NCI-H82 treated with DMSO at 0.1 percent for 48 hours (cell line): Measurements from ENCODE around the gene RNF182.
A peak's percentile ranks its signal among the peaks of the same experiment; 100 is the strongest.
"Not testable (repeated sequence)": the region's sequence is repeated elsewhere in the genome, so short reads cannot be mapped to it uniquely, and the experiment has no call there.

Source experiments
- DNase-seq: peaks from one replicate; lab custom pipeline; 2025; ENCODE audit not compliant: unreplicated experiment; lab: John Stamatoyannopoulos, UW

Gene RNF182

DNA sequence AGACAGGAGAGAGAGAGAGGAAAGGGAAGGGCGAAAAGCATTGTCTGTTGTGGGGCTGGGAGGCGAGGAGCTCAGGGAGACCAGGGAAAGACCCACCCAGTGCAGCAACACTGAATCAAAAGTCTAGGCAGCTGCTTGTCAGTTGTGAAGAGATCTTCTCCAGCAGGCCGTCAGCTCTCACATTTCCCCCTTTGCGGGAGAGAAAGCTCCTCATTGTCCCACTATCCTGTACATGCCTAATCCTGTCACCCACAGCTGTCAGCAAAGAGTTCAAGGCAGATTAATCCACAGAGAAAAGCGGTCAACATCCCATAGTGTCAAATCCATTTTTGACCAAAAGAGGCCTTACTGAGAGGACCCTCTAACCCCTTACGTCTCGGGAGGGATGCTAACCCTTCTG lies 27.3 kb downstream of the RNF182 start:
- peak; percentile 87 for DNase-seq

DNA sequence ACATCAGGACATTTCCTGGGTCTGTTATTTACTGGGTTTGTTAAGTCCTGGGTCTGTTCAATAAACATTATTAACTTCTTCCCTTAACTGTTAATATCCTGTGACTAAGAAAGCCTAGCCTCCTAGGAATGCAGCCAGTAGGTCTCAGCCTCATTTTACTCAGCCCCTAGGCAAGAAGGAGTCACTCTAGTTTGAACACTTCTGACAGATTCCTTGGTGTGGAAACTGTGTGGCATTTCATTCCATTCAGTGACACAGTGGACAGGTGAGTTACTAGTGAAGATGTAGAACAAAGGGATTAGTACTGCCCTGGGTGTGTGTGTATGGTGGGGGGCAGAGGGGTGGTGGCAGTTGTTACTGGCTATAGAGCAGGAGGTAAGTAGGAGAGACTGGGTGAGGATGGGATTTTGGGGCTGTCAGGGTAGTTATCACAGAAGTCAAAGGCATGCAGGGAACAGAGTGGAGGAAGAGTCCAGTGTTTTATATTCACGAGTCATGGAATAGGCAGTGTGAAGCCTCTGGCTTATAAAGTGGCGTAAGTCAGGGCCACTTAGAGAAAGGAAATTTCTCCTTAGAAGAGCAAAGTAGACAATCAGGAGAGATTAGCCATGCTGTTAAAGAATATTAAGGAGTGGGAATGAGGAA lies 28.4 kb downstream of the RNF182 start:
- no peak for DNase-seq

DNA sequence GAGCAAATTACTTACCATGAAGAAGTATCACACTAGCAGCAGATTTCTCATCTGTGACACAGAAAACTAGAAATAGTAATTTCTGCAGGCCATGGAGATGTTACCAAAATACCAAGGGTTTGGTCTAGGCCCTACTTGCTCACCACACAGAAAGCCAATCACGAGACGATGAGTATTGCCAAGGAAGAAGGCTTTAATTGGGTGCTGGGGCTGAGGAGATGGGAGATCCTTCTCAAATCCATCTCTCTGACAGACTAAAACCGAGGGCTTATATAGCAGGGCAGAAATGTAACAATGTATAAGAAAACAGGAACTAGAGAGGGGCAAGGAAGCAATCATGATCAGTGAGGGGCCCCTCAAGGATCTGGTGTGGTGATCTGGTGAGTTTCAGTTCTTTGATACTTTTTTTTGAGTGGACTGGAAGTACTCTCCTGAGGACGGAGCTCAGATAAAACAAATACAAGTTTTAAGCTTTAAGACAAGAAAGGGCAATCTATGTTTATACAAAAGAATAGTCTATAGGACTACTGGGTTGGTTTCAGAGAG lies 40.9 kb downstream of the RNF182 start:
- no peak for DNase-seq

DNA sequence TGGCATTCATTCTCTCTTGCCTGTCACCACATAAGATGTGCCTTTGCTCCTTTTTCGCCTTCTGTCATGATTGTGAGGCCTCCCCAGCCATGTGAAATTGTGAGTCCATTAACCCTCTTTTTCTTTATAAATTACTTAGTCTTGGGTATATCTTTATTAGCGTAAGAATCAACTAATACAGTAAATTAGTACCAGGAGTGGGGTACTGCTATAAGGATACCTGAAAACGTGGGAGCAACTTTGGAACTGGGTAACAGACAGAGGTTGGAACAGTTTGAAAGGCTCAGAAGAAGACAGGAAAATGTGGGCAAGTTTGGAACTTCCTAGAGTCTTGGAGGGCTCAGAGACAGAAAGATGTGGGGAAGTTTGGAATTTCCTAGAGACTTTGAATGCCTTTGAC lies 46.6 kb downstream of the RNF182 start:
- no peak for DNase-seq

DNA sequence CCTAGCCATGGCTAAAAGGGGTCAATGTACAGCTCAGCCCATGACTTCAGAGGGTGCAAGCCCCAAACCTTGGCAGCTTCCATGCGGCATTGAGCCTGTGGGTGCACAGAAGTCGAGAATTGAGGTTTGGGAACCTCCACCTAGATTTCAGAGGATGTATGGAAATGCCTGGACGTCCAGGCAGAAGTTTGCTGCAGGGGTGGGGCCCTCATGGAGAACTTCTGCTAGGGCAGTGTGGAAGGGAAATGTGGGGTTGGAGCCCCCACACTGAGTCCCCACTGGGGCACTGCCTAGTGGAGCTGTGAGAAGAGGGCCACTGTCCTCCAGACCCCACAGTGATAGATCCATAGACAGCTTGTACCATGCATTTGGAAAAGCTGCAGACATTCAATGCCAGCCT lies 47.9 kb downstream of the RNF182 start:
- not testable (repeated sequence) for DNase-seq

DNA sequence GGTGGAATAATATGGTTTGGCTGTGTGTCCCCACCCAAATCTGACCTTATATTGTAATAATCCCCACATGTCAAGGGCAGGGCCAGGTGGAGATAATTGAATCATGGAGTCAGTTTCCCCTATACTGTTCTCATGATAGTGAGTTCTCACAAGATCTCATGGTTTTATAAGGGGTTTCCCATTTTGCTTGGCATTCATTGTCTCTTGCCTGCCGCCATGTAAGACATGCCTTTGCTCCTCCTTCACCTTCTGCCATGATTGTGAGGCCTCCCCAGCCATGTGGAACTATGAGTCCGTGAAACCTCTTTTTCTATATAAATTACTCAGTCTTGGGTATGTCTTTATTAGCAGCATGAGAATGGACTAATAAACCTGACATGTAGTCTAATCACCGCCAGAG lies 48.7 kb downstream of the RNF182 start:
- DNase-seq = not testable (repeated sequence)

DNA sequence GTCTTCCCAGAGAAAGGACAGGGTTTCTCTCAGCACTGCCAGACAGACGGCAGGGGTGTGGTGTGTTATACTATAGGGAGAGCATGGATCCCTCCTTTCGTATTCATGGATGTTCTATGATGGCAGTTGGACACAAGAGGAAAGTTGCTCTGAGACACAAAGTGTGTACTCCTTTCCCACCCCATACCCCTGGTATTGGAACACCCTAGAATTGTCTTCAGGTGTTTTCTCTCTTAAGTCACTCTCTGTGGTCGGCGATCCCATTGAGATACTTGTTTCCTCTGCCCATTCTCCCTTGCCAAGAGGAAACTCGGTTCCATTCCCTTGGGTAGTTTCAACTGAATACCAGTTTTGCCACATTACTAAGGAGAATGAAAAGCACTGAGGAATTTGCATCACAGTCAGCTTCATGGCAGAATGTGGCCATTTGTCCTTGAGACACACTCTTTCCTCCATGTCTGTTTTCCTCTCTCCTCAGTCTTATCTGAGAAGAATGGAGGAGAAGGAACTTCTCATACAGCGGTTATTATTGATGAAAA lies 53.4 kb downstream of the RNF182 start:
- DNase-seq = no peak

DNA sequence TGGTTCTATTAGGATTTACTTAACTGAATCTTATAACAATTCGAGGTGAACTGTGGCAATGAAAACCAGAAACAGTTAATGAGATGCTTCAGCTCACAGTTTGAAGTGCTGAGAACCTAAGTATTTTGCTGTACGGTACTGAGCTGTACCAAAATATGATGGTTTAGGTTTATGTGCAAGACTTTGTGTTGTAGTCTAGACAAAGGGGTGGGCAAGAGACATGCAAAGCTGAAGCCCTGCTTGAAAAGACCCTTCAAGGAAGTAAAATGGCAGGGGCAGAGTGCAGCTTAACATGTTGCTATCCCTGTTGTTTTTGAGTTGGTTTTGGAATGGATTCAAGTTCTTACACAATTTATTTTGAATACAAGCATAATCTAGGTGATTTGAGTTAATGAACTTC lies 54.0 kb downstream of the RNF182 start:
- DNase-seq = no peak

DNA sequence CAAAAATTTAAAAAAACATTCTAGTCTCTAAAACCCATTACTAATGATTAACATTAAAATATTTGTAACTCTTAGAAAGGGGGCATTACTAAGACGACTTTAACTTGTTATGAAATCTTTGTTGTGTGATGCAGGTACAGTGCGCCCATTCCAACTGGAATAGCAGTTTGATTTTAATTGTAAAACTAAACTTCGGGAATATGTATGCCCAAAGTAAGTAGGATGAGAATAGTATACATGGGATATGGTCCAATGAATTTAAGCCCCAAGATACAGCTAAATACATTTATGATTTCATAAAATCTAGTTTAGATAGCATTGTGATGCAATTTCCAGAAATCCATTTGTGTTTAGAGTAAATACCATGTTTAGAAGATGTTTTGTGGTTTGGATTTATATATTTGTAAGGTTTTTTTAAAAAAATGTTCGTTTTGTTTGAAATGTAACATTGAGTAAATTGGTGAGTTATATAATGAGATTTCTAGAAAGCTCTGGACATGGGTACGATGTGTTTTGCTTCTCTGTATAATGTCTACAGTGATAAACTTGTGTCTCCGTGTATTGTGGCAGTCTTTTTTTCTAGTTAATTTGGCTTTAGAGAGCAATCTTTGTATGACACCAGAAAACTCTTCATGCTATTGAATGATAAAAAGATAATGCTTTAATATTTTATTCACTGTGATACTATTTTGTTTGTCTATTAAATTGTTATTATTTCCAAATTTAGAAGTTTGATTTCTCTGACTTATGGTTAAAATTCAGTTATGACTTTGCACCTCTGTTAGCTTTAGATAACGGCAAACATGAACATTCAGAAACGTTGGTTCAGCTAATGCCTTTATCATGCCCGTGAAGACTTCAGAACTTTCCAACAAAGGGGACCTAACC lies 54.8 kb downstream of the RNF182 start:
- DNase-seq = no peak

DNA sequence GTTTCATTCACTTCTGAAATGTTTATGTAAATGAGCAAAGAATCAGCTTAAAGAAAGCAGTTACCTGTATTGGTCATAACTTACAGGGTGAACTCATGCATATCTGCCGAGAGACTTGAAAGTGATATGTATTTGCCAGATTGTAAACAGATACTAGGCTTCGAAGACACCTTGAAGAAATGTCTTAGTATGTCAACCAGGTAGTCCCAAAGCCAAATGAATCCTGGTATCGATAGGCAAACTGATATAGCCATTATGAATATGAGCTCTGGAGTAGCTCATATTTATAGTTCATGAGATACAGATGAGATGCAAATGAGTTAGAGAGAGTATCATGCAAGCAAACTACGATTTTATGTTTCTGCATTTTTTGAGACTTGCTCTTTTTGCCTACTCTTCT lies 55.8 kb downstream of the RNF182 start:
- no peak for DNase-seq

DNA sequence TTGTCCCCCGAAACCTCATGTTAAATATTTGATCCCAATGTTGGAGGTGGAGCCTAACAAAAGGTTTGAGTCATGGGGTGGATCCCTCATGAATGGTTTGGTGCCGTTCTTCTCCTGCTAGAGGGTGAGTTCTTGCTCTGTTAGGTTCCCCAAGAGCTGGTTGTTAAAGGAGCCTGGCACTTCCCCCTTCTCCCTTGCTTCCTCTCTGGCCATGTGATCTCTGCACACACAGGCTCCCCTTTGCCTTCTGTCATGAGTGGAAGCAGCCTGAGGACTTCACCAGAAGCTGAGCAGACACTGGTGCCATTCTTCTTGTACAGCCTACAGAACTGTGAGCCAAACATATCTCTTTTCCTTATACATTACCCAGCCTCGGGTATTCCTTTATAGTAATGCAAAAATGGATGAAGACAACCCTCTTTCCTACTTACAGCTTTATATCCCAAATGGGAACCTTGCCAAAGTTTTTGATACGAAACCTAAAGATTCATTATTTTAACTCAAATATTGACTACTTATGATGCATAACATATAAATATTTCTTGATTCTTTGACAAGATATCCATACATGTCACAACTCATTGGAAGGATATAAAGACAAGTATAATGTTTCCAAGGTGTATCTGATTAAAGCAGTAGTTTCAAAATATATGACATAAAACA lies 61.0 kb downstream of the RNF182 start:
- DNase-seq = no peak

DNA sequence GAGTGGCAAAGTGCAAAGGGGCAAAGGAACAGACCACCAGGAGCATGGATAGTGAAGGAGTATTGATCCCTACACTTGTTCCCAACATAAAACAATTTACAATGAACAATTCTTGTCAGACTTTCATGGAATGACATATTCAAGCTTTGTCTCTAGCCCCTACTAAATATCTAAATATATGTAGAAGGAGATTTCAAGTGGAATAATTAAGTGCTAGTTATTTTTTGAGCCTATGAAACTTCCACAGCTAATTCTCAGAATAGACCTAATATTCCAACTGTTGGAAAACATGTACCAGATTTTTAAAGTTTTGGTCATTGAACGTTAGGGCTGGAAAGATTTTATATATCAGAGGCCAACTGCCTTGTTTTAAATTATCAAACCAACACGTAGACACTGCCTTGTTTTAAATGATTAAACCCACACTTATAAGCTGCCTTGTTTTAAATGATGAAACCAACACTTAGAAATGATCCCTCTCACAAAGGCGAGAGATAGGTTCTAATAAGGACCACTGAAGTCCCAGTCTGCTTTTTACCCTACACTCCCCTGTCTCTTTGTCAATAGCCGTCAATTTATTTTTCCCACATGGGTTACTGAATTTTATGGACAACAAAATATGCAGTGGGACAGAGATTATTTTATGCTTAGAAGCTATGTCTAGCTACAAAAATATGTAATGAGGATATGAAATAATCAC lies 62.1 kb downstream of the RNF182 start:
- no peak for DNase-seq

DNA sequence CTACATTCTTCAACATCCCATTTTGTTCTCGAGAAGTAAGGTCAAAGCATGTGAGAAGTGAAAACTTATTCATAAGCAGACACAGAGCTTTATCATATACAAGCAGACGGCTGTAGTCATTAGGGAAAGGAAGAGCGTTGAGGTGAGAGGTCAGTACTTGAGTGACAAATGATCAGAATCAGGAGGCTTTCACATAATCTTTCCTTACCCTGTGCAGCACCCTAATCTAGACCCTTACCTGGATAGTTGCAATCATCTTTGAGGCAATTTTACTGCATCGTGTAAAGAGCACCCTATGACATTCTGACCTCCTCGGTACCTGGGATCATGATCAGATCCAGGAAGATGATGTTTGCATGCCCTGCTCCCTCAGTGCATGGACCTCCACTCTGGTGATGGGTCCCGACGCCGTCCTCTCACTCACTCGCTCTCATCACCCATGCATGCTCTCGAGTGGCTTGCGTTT lies 62.7 kb downstream of the RNF182 start:
- DNase-seq = peak; percentile 33

DNA sequence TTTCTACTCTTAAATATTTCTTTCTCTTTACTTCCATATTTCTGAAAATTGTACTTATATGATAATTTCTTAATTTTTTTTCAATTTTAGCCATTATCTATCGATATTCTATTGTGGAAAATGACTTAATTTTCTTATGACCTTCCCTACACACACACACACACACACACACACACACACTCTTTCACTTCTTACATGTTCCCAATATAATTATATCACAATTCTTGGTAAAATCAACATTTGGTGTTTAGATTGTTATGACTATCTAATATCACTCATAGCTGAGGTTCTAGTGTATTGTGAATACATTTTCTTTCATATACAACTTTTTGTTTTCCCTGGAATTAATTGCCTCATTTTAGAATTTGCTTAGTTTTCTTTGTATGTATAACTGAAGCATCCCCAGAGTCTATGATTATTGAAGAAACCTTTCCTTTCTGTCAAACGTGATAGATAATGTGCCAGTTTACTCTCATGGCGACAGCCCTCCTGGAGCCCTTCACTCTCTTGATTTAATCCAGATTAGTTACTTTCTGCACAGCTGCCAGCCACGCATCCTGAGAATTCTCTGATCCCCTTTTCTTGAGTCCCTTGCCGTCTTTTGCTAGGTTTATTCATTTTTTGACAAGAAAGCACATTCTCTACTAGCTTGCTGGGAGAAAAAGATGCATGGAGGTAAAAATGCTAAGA lies 63.4 kb downstream of the RNF182 start:
- peak; percentile 97 for DNase-seq

DNA sequence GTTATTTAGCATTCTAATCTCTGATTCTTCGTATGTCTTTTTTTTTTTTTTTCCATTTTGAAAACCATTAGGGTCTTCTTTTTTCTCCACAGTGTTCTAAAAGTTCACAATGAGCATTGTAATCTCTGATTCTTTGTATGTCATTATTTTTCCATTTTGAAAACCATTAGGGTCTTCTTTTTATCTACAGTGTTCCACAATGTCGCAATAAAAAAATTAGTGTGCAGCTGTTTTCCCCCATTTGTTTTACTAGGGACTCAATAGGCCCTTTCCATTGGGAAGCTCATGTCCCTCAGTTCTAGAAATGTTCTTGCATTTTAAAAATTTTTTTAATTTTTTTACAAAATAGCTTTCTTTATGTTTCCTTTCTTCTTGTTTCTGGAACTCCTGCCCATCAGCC lies 64.2 kb downstream of the RNF182 start:
- no peak for DNase-seq

DNA sequence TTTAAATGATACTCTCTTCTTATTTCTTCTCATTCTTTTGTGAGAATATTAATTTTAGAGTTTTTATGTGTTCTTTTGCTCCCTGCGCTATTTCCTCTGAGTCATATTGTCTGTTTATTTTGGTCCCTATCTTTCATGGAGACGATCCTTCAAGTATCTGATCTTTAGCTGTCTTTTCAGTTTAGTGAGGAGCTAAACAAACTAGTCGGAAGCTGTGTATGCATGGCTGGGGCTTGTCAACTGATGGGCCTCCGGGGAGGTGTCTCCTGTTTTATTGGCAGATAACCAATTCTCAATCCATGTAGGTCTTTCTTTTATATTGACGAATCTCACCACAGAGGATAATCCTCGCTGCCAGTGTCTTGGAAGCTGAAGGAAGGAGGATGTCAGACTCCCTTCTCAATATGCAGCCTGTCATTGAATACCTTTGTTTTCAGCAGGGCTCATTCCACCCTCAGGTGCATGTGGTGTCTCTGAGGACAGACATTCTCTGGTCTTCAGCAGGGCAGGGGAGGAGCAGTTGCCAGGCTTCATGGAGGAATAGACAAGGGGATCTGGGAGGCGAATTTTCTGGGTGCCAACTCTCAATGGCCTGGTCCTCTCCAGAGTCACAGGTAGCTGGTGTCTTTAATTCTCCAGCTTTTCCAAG lies 64.9 kb downstream of the RNF182 start:
- DNase-seq = peak; percentile 33

DNA sequence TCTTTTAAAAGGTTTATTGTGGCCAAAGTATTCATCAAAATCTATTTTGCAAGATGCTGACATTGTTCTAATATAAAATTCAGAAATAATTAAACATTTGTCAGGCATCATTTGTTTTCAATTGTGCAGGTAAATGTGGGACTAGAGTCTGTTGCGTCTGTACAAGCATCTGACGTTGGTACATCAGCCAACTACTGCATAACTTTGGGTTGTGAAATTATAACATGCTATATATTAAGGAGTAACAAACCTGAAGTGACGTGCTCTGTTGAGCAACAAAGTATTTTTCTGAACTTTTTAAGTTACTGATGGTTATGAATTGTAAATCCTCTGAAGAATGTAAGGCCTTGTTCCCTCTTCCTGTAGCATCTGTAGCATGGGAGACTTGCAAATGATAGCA lies 66.0 kb downstream of the RNF182 start:
- no peak for DNase-seq

DNA sequence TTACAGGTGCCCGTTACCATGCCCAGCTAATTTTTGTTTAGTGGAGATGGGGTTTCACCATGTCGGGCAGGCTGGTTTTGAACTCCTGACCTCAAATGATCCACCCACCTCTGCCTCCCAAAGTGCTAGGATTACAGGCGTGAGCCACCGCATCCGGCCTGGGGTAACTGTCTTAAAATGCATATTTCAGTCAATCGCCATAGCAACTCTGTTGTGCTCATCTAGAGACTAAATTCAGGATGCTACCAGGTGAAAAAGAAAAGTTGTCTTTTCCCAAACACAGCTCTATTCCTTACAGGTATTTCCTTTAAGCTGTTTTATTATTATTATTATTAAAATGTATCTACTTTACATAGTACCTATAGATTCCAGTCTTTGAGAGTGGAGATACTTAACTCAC lies 66.6 kb downstream of the RNF182 start:
- no peak for DNase-seq

DNA sequence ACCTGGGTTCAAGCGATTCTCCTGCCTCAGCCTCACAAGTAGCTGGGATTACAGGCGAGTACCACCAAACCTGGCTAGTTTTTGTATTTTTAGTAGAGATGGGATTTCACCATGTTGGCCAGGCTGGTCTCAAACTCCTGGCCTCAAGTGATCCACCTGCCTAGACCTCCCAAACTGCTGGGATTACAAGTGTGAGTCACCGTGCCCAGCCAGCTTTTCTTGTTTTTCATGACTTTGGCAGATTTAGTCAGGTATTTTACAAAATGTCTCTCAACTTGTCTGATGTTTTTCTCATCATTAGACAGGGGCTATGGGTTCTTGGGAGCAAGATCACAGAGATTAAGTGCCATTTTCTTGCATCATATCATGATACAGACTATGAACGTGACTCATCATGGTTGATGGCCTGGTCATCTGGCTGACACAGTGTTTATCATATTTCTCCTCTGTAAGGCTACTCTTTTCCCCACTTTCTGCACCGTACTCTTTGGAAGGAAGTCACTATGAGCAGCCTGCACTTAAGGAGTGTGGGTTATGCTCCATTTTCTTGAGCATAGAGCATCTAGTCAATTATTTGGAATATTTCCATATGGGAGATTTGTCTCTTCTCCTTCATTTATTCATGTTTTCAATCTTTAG lies 67.8 kb downstream of the RNF182 start:
- DNase-seq = no peak
